GM19452 (cell line): ENCODE results near the gene CPVL.

ENCODE experiments used
- ATAC-seq: cut with Tn5 transposase; IDR thresholded peaks from one replicate; pipeline ENCODE4 v1.9.1; 2021; ENCODE audit not compliant: unreplicated experiment

CPVL gene

GRCh38 chr7:29156907-29157452, 10.6 kb upstream of the CPVL start:
- ATAC-seq: no peak

- ATAC-seq: no peak
Measured at GRCh38 chr7:29154076-29154475, 7.7 kb upstream of the CPVL start.

GRCh38 chr7:29150856-29151255, 4.5 kb upstream of the CPVL start:
- ATAC-seq: no peak

- ATAC-seq: no peak
Measured at GRCh38 chr7:29149036-29149435, 2.7 kb upstream of the CPVL start.

- ATAC-seq: no peak
Measured at GRCh38 chr7:29147821-29148220, 1.5 kb upstream of the CPVL start.

- no peak for ATAC-seq
Measured at GRCh38 chr7:29146888-29147609, 712 bp upstream of the CPVL start.

- ATAC-seq: no peak
Measured at GRCh38 chr7:29145553-29146056, 732 bp downstream of the CPVL start.

GRCh38 chr7:29143751-29144150, 2.6 kb downstream of the CPVL start:
- ATAC-seq: no peak

- no peak for ATAC-seq
Measured at GRCh38 chr7:29142021-29142727, 4.2 kb downstream of the CPVL start.

GRCh38 chr7:29140873-29141468, 5.4 kb downstream of the CPVL start:
- ATAC-seq: no peak

- ATAC-seq: no peak
Measured at GRCh38 chr7:29139796-29140195, 6.5 kb downstream of the CPVL start.

- ATAC-seq: no peak
Measured at GRCh38 chr7:29139191-29139590, 7.1 kb downstream of the CPVL start.

- no peak for ATAC-seq
Measured at GRCh38 chr7:29138588-29138987, 7.7 kb downstream of the CPVL start.

- ATAC-seq: no peak
Measured at GRCh38 chr7:29135846-29136245, 10.5 kb downstream of the CPVL start.

GRCh38 chr7:29132980-29133379, 13.4 kb downstream of the CPVL start:
- no peak for ATAC-seq

- ATAC-seq: no peak
Measured at GRCh38 chr7:29131678-29132077, 14.7 kb downstream of the CPVL start.

- ATAC-seq: no peak
Measured at GRCh38 chr7:29130096-29130495, 16.2 kb downstream of the CPVL start.

GRCh38 chr7:29127527-29127926, 18.8 kb downstream of the CPVL start:
- ATAC-seq: no peak

- ATAC-seq: no peak
Measured at GRCh38 chr7:29126804-29127203, 19.5 kb downstream of the CPVL start.

GRCh38 chr7:29123626-29124190, 22.6 kb downstream of the CPVL start:
- no peak for ATAC-seq

GRCh38 chr7:29122759-29123158, 23.6 kb downstream of the CPVL start:
- ATAC-seq: no peak
